T-helper 2 cell treated with Interferon-gamma antibody and Interleukin-4, amounts not matched to agents 100 ng/mL and 5 ng/mL, for 36 hours (primary cell): ENCODE data around the gene SLC9A1. TPM values are rescaled to one million over a fixed set of nuclear protein-coding genes. Genes with fewer than 3 reads are reported as not detected.
"Not testable (repeated sequence)": the region's sequence is repeated elsewhere in the genome, so short reads cannot be mapped to it uniquely, and the experiment has no call there.

Experiments
- intact Hi-C: fragments of 100-400 bp; cut with micrococcal nuclease; formaldehyde crosslinking; loops from one replicate; pipeline ENCODE4 v1.15.1; 2023
- total RNA-seq: library from RNA; stranded (reverse); gene quantifications from 2 replicates; pipeline ENCODE4 v1.2.3, GENCODE V29; 2022

Gene SLC9A1
- total RNA-seq: 24.6 and 25.4 TPM in 2 replicates

GRCh38 chr1:27154991-27155781, at the start of gene SLC9A1:
Gene SLC9A1, minus strand, starts transcription at chr1:27155125. Its CDS starts 791 bp downstream, at chr1:27154334.
- intact Hi-C loops: loop anchor here (1.0 to 2.0 kb wide), 3 partner anchors 18 to 79 kb away; partner anchors contain the start of gene WDTC1

GRCh38 chr1:27203946-27204345, 49.0 kb upstream of the SLC9A1 start:
- intact Hi-C loops: no loop called here

- intact Hi-C loops: no loop called here
Observed at GRCh38 chr1:27201295-27201694, 46.4 kb upstream of the SLC9A1 start.

- intact Hi-C loops: no loop called here
Observed at GRCh38 chr1:27193194-27193593, 38.3 kb upstream of the SLC9A1 start.

- intact Hi-C loops: no loop called here
Observed at GRCh38 chr1:27192039-27192529, 37.2 kb upstream of the SLC9A1 start.

- intact Hi-C loops: not testable (repeated sequence)
Observed at GRCh38 chr1:27184665-27185064, 29.7 kb upstream of the SLC9A1 start.

- intact Hi-C loops: no loop called here
Observed at GRCh38 chr1:27179979-27180378, 25.1 kb upstream of the SLC9A1 start.

GRCh38 chr1:27179379-27179778, 24.5 kb upstream of the SLC9A1 start:
- intact Hi-C loops: no loop called here

- intact Hi-C loops: no loop called here
Observed at GRCh38 chr1:27176954-27177353, 22.0 kb upstream of the SLC9A1 start.

- intact Hi-C loops: no loop called here
Observed at GRCh38 chr1:27176323-27176722, 21.4 kb upstream of the SLC9A1 start.

GRCh38 chr1:27172992-27173391, 18.1 kb upstream of the SLC9A1 start:
- intact Hi-C loops: not testable (repeated sequence)

GRCh38 chr1:27166929-27167328, 12.0 kb upstream of the SLC9A1 start:
- intact Hi-C loops: no loop called here

- intact Hi-C loops: no loop called here
Observed at GRCh38 chr1:27166351-27166802, 11.5 kb upstream of the SLC9A1 start.

GRCh38 chr1:27163093-27163492, 8.2 kb upstream of the SLC9A1 start:
- intact Hi-C loops: no loop called here

- intact Hi-C loops: no loop called here
Observed at GRCh38 chr1:27162090-27162489, 7.2 kb upstream of the SLC9A1 start.

- intact Hi-C loops: no loop called here
Observed at GRCh38 chr1:27161594-27161993, 6.7 kb upstream of the SLC9A1 start.

- intact Hi-C loops: no loop called here
Observed at GRCh38 chr1:27157194-27157593, 2.3 kb upstream of the SLC9A1 start.

GRCh38 chr1:27154469-27154990, 395 bp downstream of the SLC9A1 start:
- intact Hi-C loops: loop anchor here (2.0 kb wide), 1 partner anchor 42 kb away; no protein-coding TSS in a partner anchor

- intact Hi-C loops: loop anchor here (2.0 kb wide), 1 partner anchor 41 kb away; no protein-coding TSS in a partner anchor
Observed at GRCh38 chr1:27153927-27154358, 982 bp downstream of the SLC9A1 start.

GRCh38 chr1:27153549-27153886, 1.4 kb downstream of the SLC9A1 start:
- intact Hi-C loops: no loop called here

- intact Hi-C loops: no loop called here
Observed at GRCh38 chr1:27152829-27153548, 1.9 kb downstream of the SLC9A1 start.
